Measurements from ENCODE around the gene SRPRA.

DNA sequence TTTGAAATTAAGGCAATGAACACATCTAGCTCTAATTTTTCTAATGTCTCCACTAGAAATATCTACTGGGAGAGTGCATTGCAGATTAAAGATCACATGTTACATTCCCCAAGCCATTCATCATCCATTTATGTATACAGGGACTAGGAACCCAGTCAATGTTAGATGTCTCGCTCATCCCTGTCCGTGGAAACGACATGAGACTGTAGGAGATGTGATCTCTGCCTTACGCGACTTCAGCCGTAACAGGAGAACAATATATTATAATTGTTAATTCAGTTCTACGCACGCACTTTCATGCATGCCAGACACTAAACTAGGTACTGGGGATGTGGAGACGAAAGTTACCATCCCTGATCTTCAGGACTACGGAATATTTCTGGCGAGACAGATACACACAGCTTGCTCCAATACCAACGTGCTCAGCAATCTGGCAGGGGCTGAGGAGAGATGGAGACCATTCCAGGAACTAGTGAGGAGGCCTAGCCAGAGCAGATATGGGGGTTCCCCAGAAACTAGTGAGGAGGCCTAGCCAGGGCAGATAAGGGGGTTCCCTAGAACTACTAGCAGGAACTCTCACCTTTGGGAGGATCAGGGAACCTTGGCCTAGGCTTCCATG, 35.9 kb upstream of the SRPRA start:
- TF ChIP-seq, protein P1, sequence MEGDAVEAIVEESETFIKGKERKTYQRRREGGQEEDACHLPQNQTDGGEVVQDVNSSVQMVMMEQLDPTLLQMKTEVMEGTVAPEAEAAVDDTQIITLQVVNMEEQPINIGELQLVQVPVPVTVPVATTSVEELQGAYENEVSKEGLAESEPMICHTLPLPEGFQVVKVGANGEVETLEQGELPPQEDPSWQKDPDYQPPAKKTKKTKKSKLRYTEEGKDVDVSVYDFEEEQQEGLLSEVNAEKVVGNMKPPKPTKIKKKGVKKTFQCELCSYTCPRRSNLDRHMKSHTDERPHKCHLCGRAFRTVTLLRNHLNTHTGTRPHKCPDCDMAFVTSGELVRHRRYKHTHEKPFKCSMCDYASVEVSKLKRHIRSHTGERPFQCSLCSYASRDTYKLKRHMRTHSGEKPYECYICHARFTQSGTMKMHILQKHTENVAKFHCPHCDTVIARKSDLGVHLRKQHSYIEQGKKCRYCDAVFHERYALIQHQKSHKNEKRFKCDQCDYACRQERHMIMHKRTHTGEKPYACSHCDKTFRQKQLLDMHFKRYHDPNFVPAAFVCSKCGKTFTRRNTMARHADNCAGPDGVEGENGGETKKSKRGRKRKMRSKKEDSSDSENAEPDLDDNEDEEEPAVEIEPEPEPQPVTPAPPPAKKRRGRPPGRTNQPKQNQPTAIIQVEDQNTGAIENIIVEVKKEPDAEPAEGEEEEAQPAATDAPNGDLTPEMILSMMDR (IDR thresholded peaks at IDR 0.05) = no peak
- no peak for TF ChIP-seq EZH2phosphoT487 (IDR thresholded peaks at IDR 0.05)

Data from neural progenitor cell (in vitro differentiated cells).